ENCODE measurements around the gene ROGDI. TPM values are rescaled to one million over a fixed set of nuclear protein-coding genes. Genes with fewer than 3 reads are reported as not detected.

ROGDI gene
- total and polyA plus RNA-seq, 2 experiments from 2014 or later: 21.2 to 48.2 TPM

DNA sequence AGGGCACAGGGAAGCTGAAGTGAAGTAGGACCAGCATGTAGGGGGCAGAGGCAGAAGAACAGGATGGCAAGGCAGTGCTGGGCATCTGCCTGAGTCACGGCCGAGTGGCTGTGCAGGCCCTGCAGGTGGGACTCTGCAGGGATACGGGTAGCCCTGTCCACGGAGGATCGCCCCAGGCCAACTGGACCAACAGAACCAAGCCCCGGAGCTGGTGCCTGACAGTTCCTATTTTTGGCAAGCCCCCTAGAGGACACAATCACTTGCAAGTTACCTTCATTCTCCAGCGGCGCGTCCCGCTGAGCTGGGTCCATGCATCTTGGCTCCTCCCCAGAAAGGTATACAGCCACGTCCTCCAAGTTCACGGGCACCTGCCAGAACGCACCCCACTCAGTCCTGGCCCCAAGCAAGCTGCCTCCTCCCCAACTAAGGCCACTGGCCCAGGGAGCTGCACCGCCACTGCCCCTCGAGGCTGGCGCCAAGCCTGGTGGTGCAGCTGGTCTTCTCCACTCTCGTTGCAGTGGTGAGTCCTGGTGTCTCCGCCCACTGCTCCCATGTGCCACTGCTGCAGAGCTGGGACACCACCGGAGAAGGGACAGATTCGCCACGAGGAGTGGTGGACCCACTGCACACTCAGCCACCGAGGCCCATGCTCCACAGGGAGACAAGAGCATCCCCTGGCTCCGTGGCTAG, 42.1 kb downstream of the ROGDI start:
- Histone ChIP-seq H3K36me3 (replicated peaks; ENCODE audit: insufficient read depth, low read depth) (peaks cover 4% of the 10 kb centered on the region), H4K20me1 (ENCODE audit: insufficient read depth, poor library complexity, severe bottlenecking) (no peaks in the 10 kb centered on the region)
- 95% methylated on average over 20 of the region's 23 CpGs for WGBS (ENCODE audit: low lambda C conversion rate, missing lambda C conversion rate)

DNA sequence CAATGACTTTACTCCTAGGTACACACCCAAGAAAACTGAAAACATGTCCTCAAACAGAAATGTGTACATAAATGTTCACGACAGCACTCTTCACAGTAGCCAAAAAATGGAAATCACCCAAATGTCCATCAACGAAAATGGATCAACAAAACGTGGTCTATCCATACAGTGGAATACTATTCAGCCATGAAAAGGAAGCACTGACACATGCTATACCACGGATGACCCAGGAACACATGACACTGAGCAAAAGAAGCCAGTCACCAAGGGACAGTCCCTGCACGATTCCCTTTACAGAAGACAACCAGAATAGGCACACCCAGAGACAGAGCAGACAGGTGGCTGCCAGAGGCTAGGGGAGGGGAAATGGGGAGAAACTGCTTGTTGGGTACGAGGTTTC, 46.7 kb downstream of the ROGDI start:
- DNase-seq (ENCODE audit: low spot score): no peak
- no peaks in the 10 kb centered on the region for H3K4me1 ChIP-seq (ENCODE audit: insufficient read depth)
- H3K9me2 ChIP-seq (replicated peaks; ENCODE audit: insufficient read depth): no peaks in the 10 kb centered on the region
- no peak overlapping the region for H3K27ac ChIP-seq
- peaks cover 3% of the 10 kb centered on the region for H3K79me2 ChIP-seq
- no peak overlapping the region for H3K4me3 ChIP-seq
- no peak overlapping the region for H3K4me2 ChIP-seq
- no peaks in the 10 kb centered on the region for H4K20me1 ChIP-seq (ENCODE audit: insufficient read depth, poor library complexity, severe bottlenecking)
- H3K27me3 ChIP-seq: no peaks in the 10 kb centered on the region
- H2AFZ ChIP-seq: no peak overlapping the region
- no peak for TF ChIP-seq CTCF (IDR thresholded peaks at IDR 0.05; ENCODE audit: poor library complexity)
- TF ChIP-seq EZH2phosphoT487 (IDR thresholded peaks at IDR 0.05; ENCODE audit: low read depth, severe bottlenecking, unreplicated experiment): no peak
- TF ChIP-seq EZH2 (IDR thresholded peaks at IDR 0.05; ENCODE audit: borderline replicate concordance): no peak
- H3K36me3 ChIP-seq (replicated peaks; ENCODE audit: insufficient read depth, low read depth): peaks cover 4% of the 10 kb centered on the region
- H3K9me3 ChIP-seq (ENCODE audit: low read depth): no peaks in the 10 kb centered on the region
- WGBS (ENCODE audit: low lambda C conversion rate, missing lambda C conversion rate): 96% methylated on average over 6 of the region's 6 CpGs

More for the DNA sequence above, 42.1 kb downstream of the ROGDI start:
- H3K4me3 ChIP-seq: no peak overlapping the region
- no peaks in the 10 kb centered on the region for H3K27me3 ChIP-seq
- peaks cover 18% of the 10 kb centered on the region for H3K79me2 ChIP-seq
- no peak for TF ChIP-seq EZH2 (IDR thresholded peaks at IDR 0.05; ENCODE audit: borderline replicate concordance)
- no peak for TF ChIP-seq CTCF (IDR thresholded peaks at IDR 0.05; ENCODE audit: poor library complexity)
- no peak for TF ChIP-seq EZH2phosphoT487 (IDR thresholded peaks at IDR 0.05; ENCODE audit: low read depth, severe bottlenecking, unreplicated experiment)
- H3K4me1 ChIP-seq (ENCODE audit: insufficient read depth): no peaks in the 10 kb centered on the region
- no peak for DNase-seq (ENCODE audit: low spot score)
- H3K27ac ChIP-seq: no peak overlapping the region
- no peaks in the 10 kb centered on the region for H3K9me2 ChIP-seq (replicated peaks; ENCODE audit: insufficient read depth)
- H2AFZ ChIP-seq: no peak overlapping the region
- H3K4me2 ChIP-seq: no peak overlapping the region
- H3K9me3 ChIP-seq (ENCODE audit: low read depth): no peaks in the 10 kb centered on the region

- H3K4me3 ChIP-seq: no peak overlapping the region
- peaks cover 4% of the 10 kb centered on the region for H3K36me3 ChIP-seq (replicated peaks; ENCODE audit: insufficient read depth, low read depth)
- no peak overlapping the region for H3K4me2 ChIP-seq
- H2AFZ ChIP-seq: no peak overlapping the region
- H3K79me2 ChIP-seq: peaks cover 3% of the 10 kb centered on the region
- H4K20me1 ChIP-seq (ENCODE audit: insufficient read depth, poor library complexity, severe bottlenecking): no peaks in the 10 kb centered on the region
- no peaks in the 10 kb centered on the region for H3K9me2 ChIP-seq (replicated peaks; ENCODE audit: insufficient read depth)
- H3K27me3 ChIP-seq: no peaks in the 10 kb centered on the region
- no peak overlapping the region for H3K27ac ChIP-seq
- no peak for TF ChIP-seq EZH2 (IDR thresholded peaks at IDR 0.05; ENCODE audit: borderline replicate concordance)
- no peak for TF ChIP-seq CTCF (IDR thresholded peaks at IDR 0.05; ENCODE audit: poor library complexity)
- no peaks in the 10 kb centered on the region for H3K4me1 ChIP-seq (ENCODE audit: insufficient read depth)
- no peaks in the 10 kb centered on the region for H3K9me3 ChIP-seq (ENCODE audit: low read depth)
- WGBS (ENCODE audit: low lambda C conversion rate, missing lambda C conversion rate): 98% methylated on average over 4 of the region's 4 CpGs
- no peak for DNase-seq (ENCODE audit: low spot score)
Observed at GRCh38 chr16:4754865-4755264, 47.6 kb downstream of the ROGDI start.

Measured in hepatocyte (in vitro differentiated cells).